ENCODE data around the gene LAPTM5.

The LAPTM5 gene

DNA sequence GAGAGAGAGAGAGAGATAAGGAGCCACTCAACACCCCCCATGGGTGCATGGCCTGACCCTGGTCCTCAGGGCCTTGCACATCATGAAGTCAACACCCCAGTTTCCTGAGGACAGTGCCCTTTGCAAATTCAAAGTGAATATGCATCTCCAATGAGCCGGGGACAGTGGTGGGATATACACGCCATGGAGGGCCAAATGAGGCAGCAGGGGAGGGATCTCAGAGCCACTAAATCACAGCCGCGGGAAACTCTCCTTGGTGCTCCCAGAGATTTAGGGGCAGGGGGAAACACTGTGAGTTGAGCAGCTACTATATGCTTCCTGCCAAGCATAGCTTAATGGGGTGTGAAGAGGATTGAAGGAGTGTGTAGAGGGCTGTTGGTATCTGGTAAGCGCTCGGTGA, 69.7 kb downstream of the LAPTM5 start:
- H3K4me3 ChIP-seq (ENCODE audit: low read depth in 1 of 2, low read length in 2 of 2): no peak overlapping the region
- no peaks in the 10 kb centered on the region for H3K36me3 ChIP-seq (ENCODE audit: control insufficient read depth in 1 of 2, insufficient read depth in 2 of 2, low read length in 2 of 2)
- no peaks in the 10 kb centered on the region for H3K4me1 ChIP-seq (ENCODE audit: control insufficient read depth in 1 of 2, insufficient read depth in 2 of 2, low read length in 2 of 2)
- H3K9ac ChIP-seq (ENCODE audit: low read depth in 1 of 2, low read length in 2 of 2): no peak overlapping the region
- H3K27me3 ChIP-seq (ENCODE audit: control insufficient read depth in 1 of 2, insufficient read depth in 2 of 2, low read length in 2 of 2): peaks cover 18 to 23% of the 10 kb centered on the region in 2 donors
- no peaks in the 10 kb centered on the region for H3K9me3 ChIP-seq (ENCODE audit: control insufficient read depth in 1 of 2, low read length in 2 of 2)
- H3K27ac ChIP-seq (ENCODE audit: low read depth, low read length): no peak overlapping the region

DNA sequence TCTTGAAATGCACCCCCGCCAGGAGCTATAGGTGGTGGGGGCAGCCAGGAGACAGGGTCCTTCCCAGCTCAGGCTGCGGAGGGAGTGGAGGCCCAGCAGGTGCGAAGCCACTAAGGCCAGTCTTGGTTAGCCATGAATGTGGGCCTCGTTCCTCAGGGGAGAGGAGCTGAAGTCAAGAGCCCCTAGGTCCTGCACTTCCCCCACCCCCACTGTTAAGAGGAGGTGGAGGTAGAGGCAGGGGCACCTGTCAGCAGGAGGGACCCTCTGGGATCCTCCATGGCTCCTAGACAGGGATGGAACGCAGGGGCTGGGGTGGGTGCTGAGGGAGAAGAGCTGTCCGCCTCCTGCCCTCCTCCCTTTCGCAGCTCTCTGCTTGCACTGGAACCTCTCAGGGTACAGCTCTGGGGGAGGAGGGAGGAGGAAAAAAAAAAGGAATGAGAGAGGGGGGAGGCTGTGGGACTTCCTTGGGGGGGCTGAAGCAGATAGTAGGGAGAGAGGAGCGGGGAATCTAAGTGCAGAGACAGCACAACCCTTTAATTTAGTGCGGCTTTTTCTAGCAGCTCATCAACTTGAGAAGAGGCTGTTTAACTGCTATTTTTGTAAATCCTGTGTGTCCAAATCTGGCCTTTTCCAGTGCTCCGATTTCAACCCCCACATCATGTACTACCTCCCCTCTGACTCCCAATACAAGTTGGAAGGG, 71.2 kb downstream of the LAPTM5 start:
- peaks cover 21 to 23% of the 10 kb centered on the region in 2 donors for H3K27me3 ChIP-seq (ENCODE audit: control insufficient read depth in 1 of 2, insufficient read depth in 2 of 2, low read length in 2 of 2)
- H3K4me1 ChIP-seq (ENCODE audit: control insufficient read depth in 1 of 2, insufficient read depth in 2 of 2, low read length in 2 of 2): no peaks in the 10 kb centered on the region
- H3K4me3 ChIP-seq (ENCODE audit: low read depth in 1 of 2, low read length in 2 of 2): no peak overlapping the region

DNA sequence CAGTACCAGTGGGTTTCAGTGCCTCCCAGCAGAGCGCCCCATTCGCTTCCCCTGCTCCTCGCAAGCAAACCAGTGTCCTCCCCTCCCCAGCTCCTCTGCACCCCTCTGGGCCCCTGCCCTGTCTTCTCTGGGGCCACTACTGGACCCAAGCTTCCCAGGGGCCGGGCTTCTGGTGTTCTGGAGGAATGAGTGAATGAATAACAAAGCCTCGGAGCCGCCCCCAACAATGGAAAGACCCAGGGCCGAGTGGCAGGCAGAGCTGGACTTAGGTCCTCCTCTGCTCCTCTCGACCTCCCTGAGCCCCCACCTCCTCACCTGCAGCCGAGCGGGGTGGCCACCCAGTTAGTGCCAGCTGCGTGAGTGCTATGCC, 71.8 kb downstream of the LAPTM5 start:
- H3K4me1 ChIP-seq (ENCODE audit: control insufficient read depth in 1 of 2, insufficient read depth in 2 of 2, low read length in 2 of 2): no peaks in the 10 kb centered on the region
- H3K9ac ChIP-seq (ENCODE audit: low read depth in 1 of 2, low read length in 2 of 2): no peak overlapping the region
- H3K27me3 ChIP-seq (ENCODE audit: control insufficient read depth in 1 of 2, insufficient read depth in 2 of 2, low read length in 2 of 2): peaks cover 21 to 23% of the 10 kb centered on the region in 2 donors
- no peaks in the 10 kb centered on the region for H3K9me3 ChIP-seq (ENCODE audit: control insufficient read depth in 1 of 2, low read length in 2 of 2)
- H3K4me3 ChIP-seq (ENCODE audit: low read depth in 1 of 2, low read length in 2 of 2): peak overlapping the region; percentile 50 to 51
- H3K36me3 ChIP-seq (ENCODE audit: control insufficient read depth in 1 of 2, insufficient read depth in 2 of 2, low read length in 2 of 2): no peaks in the 10 kb centered on the region
- H3K27ac ChIP-seq (ENCODE audit: low read depth, low read length): no peak overlapping the region

More for the DNA sequence above, 71.2 kb downstream of the LAPTM5 start:
- Histone ChIP-seq H3K9ac (ENCODE audit: low read depth in 1 of 2, low read length in 2 of 2) (no peak overlapping the region), H3K9me3 (ENCODE audit: control insufficient read depth in 1 of 2, low read length in 2 of 2) (no peaks in the 10 kb centered on the region), H3K36me3 (ENCODE audit: control insufficient read depth in 1 of 2, insufficient read depth in 2 of 2, low read length in 2 of 2) (no peaks in the 10 kb centered on the region), H3K27ac (ENCODE audit: low read depth, low read length) (no peak overlapping the region)

GRCh38 chr1:30684881-30685795, 72.4 kb downstream of the LAPTM5 start:
- H3K27ac ChIP-seq (ENCODE audit: low read depth, low read length): no peak overlapping the region
- H3K27me3 ChIP-seq (ENCODE audit: control insufficient read depth in 1 of 2, insufficient read depth in 2 of 2, low read length in 2 of 2): peaks cover 21 to 23% of the 10 kb centered on the region in 2 donors
- no peak overlapping the region for H3K9ac ChIP-seq (ENCODE audit: low read depth in 1 of 2, low read length in 2 of 2)
- H3K4me1 ChIP-seq (ENCODE audit: control insufficient read depth in 1 of 2, insufficient read depth in 2 of 2, low read length in 2 of 2): no peaks in the 10 kb centered on the region
- H3K4me3 ChIP-seq (ENCODE audit: low read depth in 1 of 2, low read length in 2 of 2): peak overlapping the region; percentile 50 to 54
- no peaks in the 10 kb centered on the region for H3K36me3 ChIP-seq (ENCODE audit: control insufficient read depth in 1 of 2, insufficient read depth in 2 of 2, low read length in 2 of 2)
- H3K9me3 ChIP-seq (ENCODE audit: control insufficient read depth in 1 of 2, low read length in 2 of 2): no peaks in the 10 kb centered on the region

GRCh38 chr1:30684259-30684658, 73.3 kb downstream of the LAPTM5 start:
- H3K9ac ChIP-seq (ENCODE audit: low read depth in 1 of 2, low read length in 2 of 2): no peak overlapping the region
- no peaks in the 10 kb centered on the region for H3K36me3 ChIP-seq (ENCODE audit: control insufficient read depth in 1 of 2, insufficient read depth in 2 of 2, low read length in 2 of 2)
- no peaks in the 10 kb centered on the region for H3K9me3 ChIP-seq (ENCODE audit: control insufficient read depth in 1 of 2, low read length in 2 of 2)
- no peak overlapping the region for H3K4me3 ChIP-seq (ENCODE audit: low read depth in 1 of 2, low read length in 2 of 2)
- H3K27ac ChIP-seq (ENCODE audit: low read depth, low read length): no peak overlapping the region
- peaks cover 21 to 23% of the 10 kb centered on the region in 2 donors for H3K27me3 ChIP-seq (ENCODE audit: control insufficient read depth in 1 of 2, insufficient read depth in 2 of 2, low read length in 2 of 2)
- no peaks in the 10 kb centered on the region for H3K4me1 ChIP-seq (ENCODE audit: control insufficient read depth in 1 of 2, insufficient read depth in 2 of 2, low read length in 2 of 2)

- H3K4me3 ChIP-seq (ENCODE audit: low read depth in 1 of 2, low read length in 2 of 2): no peak overlapping the region
- H3K27ac ChIP-seq (ENCODE audit: low read depth, low read length): no peak overlapping the region
- H3K27me3 ChIP-seq (ENCODE audit: control insufficient read depth in 1 of 2, insufficient read depth in 2 of 2, low read length in 2 of 2): peaks cover 21 to 23% of the 10 kb centered on the region in 2 donors
- no peak overlapping the region for H3K9ac ChIP-seq (ENCODE audit: low read depth in 1 of 2, low read length in 2 of 2)
- H3K4me1 ChIP-seq (ENCODE audit: control insufficient read depth in 1 of 2, insufficient read depth in 2 of 2, low read length in 2 of 2): no peaks in the 10 kb centered on the region
- H3K36me3 ChIP-seq (ENCODE audit: control insufficient read depth in 1 of 2, insufficient read depth in 2 of 2, low read length in 2 of 2): no peaks in the 10 kb centered on the region
- H3K9me3 ChIP-seq (ENCODE audit: control insufficient read depth in 1 of 2, low read length in 2 of 2): no peaks in the 10 kb centered on the region
These were observed 73.9 kb downstream of the LAPTM5 start for GRCh38 chr1:30683699-30684098.
